Cardiac ventricle fibroblast (primary cell): ENCODE measurements around the gene TMEM41A. TPM values are rescaled to one million over a fixed set of nuclear protein-coding genes. Genes with fewer than 3 reads are reported as not detected.

Experiments used
- total RNA-seq: library from RNA; depleted of rRNA; stranded (reverse); fragments of >200 nt; gene quantifications from 2 replicates; pipeline ENCODE4 v1.2.3, GENCODE V29; 2015

Gene TMEM41A
- total RNA-seq, result 7.1 and 12.3 TPM in 2 replicates

GRCh38 chr3:185498503-185499396 lies at the start of gene TMEM41A:
TMEM41A (minus strand) TSS chr3:185499035; CDS start chr3:185498961, 74 bp downstream.

Other genes starting within 250 kb of the TMEM41A start
- gene EHHADH, start 245.0 kb downstream of the TMEM41A start, total RNA-seq, result 2.8 and 4.4 TPM in 2 replicates
- 11.2 and 20.2 TPM in 2 replicates for gene MAP3K13, start 135.9 kb downstream of the TMEM41A start, total RNA-seq
- 1.9 and 2.3 TPM in 2 replicates for gene LIPH, start 53.6 kb upstream of the TMEM41A start, total RNA-seq
- 12.9 and 19.1 TPM in 2 replicates for gene SENP2, start 87.3 kb upstream of the TMEM41A start, total RNA-seq